HG02970 (cell line): ENCODE measurements around the gene UQCR10.

Experiments used
- ATAC-seq: cut with Tn5 transposase; IDR thresholded peaks from one replicate; pipeline ENCODE4 v1.9.1; 2021; ENCODE audit warnings: mild to moderate bottlenecking, moderate library complexity, moderate number of reproducible peaks; ENCODE audit not compliant: unreplicated experiment, low FRiP score

UQCR10 gene

DNA sequence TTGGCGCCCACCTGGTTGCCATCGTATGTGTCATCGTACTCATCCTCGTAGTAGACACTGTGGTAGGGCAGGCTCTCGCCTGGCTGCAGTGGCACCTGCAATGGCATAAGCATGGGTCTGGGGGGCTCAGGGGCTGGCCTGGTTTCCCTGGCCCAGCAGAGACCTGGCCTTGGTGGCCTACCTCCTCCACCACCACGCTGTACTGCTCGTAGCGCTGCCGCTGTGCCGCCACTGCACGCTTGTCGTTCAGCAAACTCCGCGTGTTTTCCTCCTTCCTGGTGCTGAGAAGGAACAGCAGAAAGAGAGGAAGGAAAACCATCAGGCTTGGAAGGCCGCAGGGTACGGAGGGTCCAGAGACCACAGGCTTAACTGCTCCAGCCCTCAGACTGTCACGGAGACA lies 26.2 kb downstream of the UQCR10 start:
- ATAC-seq, result no peak

DNA sequence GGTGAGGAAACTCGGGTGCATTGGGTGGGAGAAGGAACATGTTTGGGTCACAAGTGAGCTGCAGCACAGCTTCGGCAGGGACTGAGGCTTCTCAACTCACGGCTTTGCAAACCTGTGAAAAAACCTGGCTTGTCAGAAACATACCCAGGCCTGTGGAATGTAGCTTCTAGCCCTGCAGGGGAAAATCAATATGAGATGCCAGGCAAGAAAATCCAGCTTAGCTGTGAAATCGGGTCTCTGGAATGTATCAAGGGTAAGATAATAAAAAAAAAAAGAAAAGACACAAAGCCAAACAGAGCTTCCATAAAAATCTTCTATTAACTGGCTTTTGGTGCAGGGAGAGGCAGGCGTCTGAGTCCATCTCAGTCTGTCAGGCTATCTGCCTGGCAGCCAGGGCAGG lies 28.5 kb downstream of the UQCR10 start:
- no peak for ATAC-seq

DNA sequence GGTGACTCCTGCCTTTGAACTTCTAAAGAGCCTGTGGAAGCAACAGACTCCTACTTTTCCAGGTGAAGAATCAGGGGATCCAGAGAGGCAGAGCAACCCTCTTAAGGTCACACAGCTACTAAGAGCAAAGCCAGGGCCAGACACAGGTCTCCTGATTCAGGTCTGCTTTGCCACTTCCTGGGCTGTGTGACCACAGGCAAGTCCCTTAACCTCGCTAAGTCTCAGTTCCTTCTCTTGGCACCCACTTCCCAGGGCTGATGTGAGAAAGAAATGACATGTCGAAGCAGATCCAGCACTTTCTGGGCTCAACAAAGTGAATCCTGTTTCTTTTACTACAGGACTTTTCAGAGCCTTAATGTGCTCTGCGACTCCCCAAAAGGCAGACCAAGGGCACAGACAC lies 30.2 kb downstream of the UQCR10 start:
- ATAC-seq, result no peak

DNA sequence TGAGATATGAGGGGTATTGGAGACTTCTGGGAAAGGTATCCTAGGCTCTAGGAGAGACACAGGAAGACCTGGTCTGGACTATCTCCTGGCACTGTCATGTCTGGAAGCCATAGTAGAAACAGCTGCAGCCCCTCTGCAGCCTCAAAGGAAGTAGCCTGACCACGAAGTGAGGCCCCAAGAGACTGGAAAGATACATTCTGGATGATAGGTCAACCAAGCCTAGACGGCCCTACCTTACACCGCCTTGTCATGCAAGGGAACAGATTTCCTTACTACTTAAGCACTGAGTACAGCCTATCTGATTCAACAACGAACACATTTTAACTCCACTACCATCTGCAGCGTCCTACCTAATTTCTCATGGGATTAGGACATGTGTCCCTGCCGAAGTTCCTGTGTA lies 31.1 kb downstream of the UQCR10 start:
- ATAC-seq, result no peak

DNA sequence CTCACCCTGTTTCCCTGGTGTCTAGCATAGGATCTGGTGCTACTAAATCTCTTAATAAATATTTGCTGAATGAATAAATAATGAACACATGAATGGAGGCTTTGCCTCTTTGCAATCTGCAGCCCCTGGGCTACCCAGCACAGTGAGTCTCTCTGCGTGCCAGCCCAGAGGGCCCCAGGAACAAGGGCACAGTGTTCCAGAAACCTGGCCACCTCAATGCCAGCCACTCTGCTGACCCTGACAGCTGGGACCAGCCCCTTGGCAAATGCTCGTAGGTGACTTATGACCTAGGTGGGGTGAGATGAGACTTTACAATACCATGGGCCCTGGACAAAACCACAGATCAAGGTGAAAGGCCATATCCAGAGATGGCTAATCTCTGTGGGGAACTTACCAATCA lies 31.6 kb downstream of the UQCR10 start:
- ATAC-seq, result no peak

DNA sequence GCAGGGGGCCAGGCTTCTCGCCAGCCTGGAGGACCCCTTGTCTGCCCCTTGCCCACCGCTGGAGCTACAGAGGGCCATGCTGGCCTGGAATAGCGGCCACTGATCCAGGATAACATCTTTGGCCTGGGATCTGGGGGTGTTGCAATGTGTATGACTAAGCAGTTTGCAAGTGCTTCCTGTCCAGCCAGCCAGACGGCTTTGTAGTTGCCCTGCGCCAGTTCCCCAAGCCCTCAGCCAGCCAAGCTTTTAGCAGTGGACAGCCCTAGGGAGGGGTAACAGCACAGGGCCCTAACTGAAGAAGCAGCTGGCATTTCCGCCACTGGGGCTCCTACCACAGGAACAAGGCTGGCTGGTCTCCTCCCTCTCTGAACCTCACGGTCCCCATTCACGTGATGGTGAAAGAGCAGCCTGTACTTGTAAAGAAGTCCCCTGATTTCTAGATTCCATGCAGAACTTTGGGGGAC lies 32.1 kb downstream of the UQCR10 start:
- no peak for ATAC-seq

DNA sequence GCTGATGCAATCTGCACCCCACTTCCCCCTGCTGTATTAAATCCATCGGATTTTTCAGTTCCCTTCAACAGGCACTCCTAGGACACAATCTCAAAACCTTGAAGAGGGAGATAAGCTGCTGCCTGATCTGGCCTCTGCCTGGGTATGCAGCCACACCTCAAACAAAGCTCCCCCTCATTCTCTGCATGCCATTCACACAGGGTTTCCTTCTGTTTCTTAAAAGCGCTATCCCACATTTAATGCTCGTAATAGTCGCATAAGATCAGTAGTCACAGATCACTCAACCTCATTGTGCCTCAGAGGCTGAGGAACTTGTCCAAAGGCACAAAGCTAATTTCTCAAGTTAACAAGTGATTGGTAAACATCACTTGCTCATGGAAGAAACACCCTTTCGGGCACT lies 34.0 kb downstream of the UQCR10 start:
- ATAC-seq, result no peak

DNA sequence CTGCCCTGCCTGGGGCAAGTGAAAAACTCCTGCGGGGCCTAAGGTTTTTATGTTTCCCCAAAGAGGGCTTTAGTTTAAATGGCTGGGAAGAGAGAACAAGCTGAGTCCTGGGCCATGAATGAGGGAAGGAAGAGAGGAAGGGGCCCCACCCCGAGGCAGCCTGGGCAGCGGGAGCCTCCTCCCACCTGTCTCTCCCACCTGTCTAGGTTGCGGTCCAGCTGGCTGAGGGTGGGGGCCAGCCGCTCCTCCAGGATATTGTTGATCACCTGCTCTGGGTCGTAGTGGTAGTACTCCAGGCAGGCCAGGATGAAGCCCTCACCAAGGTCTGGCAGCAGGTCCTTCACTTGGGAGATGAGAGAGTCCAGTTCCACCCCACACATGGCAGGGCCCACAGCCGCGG lies 34.6 kb downstream of the UQCR10 start:
- ATAC-seq, result no peak

DNA sequence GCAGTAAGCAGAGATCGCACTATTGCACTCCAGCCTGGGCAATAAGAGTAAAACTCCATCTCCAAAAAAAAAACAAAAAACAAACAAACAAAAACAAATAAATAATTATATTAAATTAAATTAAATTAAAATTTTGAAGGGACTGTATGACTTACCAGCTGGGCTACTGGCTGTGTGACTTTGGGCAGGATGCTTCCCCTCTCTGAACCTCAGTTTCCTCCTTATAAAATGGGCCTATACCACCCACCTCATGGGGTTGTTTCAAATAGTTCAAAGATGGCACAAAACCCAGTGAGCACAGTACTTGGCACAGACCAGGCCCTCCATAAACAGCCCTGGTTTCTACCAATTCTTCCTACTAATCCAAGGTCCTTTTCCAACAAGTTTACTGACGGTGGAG lies 36.0 kb downstream of the UQCR10 start:
- ATAC-seq, result no peak

DNA sequence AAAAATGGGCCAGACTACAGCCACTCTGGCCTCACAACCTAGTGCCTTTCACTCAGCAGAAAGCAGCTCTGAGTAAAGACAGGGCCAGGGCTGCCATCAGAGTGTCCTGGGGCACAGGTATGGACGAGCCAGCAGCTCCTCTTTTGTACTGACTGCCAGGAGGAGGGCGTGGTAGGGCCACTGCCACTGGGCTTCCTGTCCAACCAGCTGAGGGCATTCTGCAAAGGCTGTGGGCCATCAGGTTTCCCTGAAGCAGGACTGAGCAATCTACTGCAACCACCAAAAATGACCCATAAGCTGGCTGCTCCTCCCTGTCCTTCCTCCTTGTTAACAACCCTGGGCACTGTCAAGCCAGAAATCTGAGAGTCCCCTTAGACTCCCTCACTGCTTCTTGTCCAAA lies 37.8 kb downstream of the UQCR10 start:
- no peak for ATAC-seq

DNA sequence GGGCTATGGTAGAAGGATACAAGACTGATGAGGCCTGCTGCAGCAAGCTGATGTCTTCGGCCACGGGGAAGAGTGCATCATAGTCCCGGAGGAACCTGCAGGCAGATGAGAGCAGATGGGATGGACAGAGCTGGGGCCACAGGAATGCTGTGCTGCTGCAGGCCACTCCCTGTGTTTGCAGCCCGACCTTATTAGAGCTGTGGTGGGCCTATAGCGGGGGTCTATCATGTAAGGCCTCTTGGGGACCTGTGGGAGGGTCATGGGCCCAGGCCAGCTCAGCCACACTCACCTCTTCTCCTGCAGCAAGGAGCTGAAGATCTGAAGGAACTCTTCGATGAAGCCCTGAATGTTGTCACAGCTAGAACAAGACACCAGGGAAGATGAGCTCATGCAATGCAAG lies 39.0 kb downstream of the UQCR10 start:
- ATAC-seq, result no peak

DNA sequence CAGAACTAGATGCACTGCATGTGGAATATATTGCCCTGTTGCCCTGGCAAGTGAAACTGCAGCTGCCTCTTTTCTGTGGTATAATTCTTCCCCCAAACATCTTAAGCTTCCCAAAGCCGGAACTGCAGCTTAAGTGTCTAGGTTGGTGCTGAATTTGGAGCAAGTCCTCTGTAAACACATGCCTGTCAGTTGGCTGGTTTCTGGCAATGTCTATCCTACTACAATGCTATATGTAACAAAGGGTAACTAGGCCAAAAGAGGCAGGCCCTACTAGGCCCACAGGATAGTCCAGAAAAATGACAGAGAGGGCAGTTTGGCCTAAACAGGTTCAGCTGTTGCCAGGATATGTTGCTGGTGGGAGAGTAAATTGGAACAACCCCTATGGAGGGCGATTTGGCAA lies 43.0 kb downstream of the UQCR10 start:
- no peak for ATAC-seq

DNA sequence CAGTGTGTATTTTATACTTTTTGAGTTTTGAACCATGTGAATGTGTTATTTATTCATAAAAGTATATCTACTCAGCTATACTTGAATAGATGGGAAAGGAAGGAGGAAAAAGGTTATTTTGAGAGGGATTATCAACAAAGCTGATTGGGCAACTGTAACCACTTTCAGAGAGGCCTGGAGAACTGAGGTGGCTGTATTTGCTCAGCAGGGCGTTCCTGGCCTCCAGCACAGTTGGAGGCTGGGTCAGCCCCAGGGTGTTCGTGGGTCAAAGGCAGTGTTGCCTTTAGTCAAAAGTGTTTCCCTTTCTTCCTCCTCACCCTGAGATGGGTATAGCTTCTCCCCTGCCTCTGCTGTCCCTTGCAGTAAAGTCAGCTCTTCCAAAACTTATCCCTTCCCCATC lies 44.2 kb downstream of the UQCR10 start:
- ATAC-seq, result no peak

DNA sequence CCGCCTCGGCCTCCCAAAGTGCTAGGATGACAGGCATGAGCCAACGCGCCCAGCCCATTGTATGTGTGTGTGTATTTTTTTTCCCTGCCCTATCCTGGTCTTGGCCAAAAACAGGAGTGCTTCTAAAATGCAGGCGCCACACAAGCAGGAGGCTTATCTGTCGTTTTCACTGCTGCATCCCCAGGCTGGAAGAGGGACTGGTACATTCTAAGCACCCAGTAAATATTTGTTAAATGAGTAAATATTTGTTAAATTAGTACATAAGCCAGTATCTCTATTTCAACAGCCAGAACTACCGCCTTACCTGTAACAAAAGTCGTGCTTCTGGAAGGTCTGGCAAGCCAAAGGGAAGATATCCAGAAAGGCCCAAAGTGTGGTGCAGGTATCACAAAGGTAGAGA lies 46.0 kb downstream of the UQCR10 start:
- ATAC-seq, result no peak

DNA sequence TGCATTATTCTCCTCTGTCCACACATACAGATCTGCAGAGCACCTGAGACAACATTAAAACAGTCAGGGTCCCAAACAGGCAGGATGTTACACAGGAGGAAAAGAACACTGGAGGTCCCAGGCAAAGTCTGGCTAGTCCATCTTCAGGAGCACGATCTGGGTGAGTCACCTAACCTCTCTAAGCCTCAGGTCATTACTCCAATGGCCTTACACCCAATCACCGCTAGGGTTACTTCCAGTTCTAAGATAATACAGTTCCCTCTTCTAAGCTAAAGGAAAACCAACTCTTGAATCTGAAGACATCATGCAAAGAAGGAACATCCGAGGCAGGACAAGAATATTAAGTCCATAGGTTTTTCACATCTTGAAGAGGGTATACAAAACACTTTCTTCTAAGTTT lies 46.4 kb downstream of the UQCR10 start:
- no peak for ATAC-seq

DNA sequence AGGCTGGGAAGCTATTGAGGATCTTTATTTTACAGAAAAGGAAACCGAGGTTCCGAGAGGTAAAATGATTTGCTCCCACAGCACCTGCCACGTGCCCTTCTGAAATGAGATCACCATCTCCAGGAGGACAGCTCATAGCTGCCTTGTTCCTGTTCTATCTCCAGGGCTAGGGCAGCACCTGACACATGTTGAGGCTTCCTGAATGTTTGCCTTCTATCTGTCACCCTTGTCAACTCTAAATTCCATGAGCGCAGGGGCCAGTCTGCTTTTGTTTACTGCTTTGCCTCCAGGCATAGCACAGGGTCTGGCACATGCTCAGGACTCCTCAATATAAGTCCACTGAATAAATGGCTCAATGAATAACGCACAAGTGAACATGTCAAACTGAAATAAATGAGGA lies 46.8 kb downstream of the UQCR10 start:
- ATAC-seq, result no peak

DNA sequence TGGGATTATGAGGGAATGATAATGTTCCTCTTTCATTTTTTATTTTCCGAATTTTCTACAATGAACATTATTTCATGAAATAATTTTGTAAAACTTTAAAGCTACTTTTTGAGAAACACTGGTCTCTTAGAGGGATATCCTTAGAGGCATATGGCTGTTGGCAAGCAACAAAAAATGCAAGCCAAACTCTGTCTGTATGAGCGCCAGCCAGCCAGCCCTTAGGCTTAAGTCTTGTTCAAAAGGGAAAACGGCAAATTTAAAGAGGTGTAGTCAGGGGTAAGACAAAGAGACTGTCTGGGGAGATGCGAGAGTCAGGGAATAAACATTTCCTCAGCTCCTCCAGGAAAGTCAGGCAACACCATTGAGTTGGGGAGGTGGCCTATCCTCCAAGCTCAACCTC lies 48.4 kb downstream of the UQCR10 start:
- no peak for ATAC-seq

DNA sequence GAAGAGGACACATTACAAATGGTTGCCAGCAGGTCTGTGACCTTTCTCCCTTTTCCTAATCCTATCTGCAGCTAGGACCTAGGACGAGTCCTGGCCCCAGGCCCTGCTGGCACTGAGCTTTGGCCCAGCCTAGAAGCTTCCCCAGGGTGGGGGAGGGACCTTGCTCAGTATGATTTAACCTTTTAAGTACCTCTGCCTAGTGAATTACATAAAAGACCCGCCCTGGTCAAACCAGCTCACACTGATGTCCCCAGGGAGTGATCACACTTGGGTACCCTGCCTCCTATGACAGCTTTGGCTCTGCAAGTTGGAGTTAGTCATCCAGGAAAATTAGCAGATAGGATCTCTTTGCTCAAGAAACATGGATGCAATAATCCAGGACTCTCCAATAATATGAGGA lies 49.0 kb downstream of the UQCR10 start:
- no peak for ATAC-seq

DNA sequence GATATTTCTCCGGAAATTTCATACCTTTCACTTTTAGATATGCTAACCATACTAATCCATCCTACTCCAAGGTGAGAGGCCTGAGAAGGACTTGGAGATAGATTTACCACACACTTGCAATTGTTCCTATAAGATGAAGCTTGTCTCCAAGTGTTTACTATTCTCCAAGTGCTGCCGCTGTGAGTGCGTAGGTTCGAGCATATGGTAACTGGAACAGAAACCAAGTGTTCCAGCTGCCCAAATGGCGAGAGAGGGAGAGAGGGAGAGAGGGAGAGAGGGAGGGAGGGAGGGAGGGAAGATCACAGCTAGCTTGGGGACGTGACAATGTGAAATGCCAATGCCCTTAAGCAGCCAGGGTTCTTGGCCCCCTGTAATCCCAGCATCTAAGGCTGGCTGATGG lies 49.4 kb downstream of the UQCR10 start:
- no peak for ATAC-seq

DNA sequence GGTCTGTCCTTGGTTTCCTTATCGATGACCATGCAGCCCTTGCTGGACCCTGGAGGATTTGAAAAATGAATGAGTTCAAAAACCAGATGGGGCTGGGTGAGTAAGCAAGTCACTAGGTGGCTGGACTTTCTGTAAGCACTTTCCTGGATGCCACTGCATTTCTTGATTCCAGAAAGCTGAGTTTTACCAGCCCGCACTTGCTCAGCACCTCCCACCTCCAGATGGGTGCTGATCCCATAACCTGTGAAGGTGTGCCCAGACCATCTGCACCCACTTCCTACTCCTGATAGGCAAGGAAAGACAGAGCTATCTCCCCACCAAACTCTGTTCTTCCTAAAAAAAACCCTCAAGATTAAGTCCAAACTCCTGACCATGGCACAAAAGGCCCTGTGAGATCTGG lies 49.8 kb downstream of the UQCR10 start:
- ATAC-seq, result no peak

DNA sequence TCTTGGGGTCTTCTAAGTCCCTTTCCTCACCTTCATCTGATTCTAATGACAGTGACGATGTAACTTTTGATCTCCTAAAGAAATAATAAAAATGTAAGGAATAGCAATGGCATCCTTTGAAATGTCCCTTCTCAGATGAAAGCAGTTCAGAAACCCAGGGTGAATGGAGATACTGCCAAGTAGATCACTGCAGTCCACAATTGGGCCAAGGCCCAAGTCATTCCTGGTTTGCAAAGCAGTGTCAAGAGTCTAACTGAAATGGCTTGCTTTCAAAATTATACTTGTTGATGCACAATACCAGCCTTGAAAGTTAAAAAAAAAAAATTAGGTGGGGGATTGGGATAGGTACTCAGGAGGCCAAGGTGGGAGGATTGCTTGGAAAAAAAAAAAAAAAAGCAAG lies 50.6 kb downstream of the UQCR10 start:
- no peak for ATAC-seq

DNA sequence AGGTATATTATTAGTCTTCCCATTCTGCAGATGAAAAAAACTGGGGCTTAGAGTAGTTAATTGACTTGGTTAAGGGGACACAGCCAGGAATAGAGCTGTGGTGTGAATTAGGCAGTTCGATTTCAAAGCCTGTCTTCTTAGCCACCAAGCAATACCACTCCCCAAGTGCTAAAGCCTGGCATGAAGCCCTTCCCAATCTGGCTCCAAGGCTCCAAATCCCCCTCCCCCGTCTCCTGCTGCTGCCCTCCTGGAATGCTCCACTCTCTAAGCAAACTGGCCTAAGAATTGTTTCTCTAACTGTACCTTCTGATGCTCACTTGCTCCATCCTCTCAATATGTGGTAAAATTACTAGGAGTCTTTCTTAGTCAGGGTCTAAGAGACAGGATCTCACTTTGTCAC lies 52.3 kb downstream of the UQCR10 start:
- ATAC-seq, result no peak
